GM19397 (cell line): ENCODE results near the gene MMEL1.

Experiments used
- ATAC-seq: cut with Tn5 transposase; IDR thresholded peaks from one replicate; pipeline ENCODE4 v1.9.1; 2021; ENCODE audit warnings: mild to moderate bottlenecking, moderate library complexity; ENCODE audit not compliant: unreplicated experiment

Gene MMEL1

DNA sequence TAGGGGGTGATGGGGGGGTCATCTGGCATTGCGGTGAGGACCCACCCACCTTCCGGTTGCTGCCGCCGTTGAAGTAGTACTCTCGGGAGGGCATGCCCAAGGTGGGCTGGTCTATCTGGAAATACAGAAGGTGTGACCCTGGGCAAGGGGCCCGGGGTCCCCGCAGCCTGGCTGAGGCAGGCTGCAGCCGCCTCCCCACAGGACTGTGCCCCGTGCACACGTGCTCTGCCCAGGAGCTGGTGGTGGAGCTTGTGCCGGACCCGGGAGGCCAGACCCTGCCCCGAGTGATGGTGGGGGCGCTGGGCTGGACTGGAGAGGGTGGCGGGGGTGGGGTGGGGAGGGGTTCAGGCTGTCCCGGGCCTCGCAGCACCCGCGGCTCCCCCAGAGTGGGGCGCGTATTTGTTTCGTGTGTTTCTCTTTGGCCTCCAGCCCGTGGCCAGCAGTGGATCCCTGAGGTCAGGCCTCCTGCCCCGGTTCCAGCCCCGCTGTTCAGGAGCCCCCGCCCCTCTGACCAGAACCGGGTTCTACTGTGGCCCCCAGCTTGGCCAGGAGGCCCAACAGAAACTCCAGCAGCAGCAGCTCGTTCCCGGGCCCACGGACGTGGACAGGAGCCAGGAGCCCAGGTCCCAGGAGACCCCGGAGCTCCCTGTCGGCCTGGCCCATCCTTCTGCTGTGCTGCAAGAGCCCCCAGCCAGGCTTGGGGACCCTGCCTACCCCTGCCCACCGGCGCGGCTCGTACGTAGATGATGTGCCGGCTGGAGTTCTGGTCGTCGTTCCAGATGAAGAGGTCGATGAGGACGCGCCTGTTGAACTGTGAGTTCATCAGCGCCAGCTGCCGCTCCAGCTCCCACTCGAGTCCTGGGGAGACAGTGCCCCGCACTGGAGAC is 27.1 kb downstream of the MMEL1 start:
- ATAC-seq = no peak

DNA sequence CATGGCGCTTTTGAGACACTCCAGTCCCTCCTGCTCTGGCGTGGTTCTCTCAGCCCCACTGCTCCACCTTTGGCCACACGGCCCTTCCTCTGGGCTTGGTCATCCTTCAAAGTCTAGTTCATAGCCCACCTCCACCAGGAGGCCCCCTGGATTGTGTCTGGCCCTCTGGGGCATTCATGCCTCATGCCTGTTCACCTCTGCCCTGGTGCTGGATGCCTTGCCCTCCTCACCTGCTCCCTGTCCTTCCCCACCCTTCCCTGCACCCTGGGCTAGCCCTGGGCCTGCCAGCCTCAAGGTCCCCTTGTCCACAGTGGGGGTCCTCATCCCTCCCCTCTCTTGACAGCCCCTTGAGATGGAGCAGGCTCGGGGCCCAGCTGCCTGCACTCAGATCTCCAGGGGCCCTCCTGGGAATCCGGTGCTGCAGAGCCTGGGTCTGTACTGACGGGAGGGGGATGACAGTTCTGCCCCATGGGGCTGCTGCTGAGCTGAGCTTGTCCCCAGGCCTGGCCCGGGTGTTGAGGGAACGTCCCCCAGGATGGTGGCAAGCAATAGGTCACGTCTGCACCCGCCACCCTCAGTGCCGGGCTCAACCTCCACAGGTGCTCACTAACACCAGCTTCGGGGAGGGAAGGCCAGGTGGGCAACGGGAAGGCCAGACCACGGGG is 27.8 kb downstream of the MMEL1 start:
- ATAC-seq = no peak

- ATAC-seq = no peak
These were observed 28.5 kb downstream of the MMEL1 start for GRCh38 chr1:2604156-2604843.

DNA sequence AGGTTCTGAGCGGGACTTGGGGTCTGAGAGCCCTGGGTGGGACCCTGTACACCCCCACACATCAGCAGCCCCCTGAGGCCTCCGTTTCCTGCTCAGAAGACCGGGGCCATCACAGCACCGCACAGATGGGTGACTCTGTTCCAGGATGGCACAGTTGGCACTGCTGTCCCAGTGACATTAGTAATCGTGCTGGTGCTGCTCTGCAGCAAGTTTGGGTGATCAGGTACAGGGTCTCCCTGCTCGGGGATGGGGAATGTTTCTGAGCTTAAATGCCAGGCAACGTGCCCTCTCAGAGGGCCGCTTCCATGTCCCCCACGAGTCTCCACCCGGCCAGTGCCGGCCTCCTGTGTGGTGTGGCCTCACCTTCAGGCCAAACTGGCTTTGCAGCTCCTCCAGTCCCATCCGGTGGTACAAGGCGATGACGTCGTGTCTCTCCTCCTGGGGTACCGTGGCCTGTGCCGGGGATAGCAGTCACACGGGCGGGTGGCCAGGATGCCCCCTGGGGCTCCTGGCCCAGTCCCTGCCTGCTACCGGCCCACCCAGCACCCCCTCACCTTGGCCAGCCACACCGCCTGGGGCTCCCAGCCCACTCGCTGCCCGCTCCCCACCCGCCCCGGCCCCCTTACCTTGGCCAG is 29.2 kb downstream of the MMEL1 start:
- no peak for ATAC-seq

DNA sequence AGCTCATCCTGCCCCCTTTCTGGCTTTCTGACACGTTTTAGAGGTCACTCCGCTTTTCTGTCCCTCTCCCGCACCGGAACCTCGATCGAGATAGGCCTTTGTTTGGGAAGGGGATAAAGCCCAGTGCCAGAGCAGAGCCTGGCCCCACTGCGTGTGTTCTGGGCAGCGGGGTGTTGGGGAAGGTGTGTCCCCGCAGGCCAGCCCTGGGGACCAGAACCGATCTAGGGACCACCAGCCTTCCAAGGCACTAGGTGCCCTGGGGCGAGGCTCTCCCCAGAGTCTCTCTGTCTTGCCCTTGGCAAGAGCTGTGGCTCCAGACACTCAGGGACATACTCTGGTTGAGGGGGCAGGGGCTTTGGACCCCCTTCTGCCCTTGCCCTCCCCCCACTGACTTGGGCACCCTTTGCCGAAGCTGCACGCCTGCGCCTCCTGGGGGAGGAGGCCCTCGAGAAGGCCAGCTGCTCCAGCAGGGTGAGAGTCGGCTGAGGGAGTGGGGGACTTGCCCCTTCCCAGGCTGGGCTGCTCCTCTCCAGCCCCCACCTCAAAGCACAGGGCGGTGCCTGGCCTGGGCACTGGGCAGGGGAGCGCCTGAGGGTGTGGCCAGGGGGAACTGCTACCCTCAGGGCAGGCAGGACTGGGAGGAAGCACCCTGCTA is 29.8 kb downstream of the MMEL1 start:
- ATAC-seq = no peak

GRCh38 chr1:2602311-2602835 is 30.4 kb downstream of the MMEL1 start:
- ATAC-seq = no peak

GRCh38 chr1:2601721-2602303 is 31.0 kb downstream of the MMEL1 start:
- no peak for ATAC-seq

DNA sequence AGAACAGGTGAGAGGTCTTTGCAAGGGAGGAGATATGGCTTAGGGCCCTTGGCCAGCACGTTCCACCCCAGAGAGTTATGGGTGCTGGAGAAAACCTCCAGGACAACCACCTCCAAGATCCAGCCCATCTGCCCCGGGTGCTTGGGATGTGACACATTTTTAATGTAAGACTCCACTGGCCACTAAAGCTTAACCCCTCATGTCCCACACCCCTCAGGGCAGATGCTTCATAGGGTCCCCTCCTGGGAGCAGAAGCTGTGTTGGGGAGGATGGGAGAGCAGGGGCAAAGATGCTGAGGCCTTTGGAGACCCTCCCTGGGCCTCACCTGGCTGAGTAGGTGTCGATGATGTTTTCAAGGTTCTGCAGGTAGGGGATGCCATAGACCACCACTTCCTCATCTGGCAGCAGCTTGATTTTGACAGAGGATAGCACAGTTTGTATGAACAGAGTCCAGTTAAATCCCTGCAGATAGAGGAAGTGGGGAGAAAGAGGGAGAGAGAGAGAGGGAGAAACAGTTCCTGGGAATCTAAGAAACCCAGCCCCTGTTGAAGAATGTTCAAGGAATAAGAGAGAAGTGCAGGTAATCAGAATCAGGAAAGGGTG is 34.4 kb downstream of the MMEL1 start:
- ATAC-seq = no peak

GRCh38 chr1:2597441-2598328 is 35.1 kb downstream of the MMEL1 start:
- ATAC-seq = no peak

DNA sequence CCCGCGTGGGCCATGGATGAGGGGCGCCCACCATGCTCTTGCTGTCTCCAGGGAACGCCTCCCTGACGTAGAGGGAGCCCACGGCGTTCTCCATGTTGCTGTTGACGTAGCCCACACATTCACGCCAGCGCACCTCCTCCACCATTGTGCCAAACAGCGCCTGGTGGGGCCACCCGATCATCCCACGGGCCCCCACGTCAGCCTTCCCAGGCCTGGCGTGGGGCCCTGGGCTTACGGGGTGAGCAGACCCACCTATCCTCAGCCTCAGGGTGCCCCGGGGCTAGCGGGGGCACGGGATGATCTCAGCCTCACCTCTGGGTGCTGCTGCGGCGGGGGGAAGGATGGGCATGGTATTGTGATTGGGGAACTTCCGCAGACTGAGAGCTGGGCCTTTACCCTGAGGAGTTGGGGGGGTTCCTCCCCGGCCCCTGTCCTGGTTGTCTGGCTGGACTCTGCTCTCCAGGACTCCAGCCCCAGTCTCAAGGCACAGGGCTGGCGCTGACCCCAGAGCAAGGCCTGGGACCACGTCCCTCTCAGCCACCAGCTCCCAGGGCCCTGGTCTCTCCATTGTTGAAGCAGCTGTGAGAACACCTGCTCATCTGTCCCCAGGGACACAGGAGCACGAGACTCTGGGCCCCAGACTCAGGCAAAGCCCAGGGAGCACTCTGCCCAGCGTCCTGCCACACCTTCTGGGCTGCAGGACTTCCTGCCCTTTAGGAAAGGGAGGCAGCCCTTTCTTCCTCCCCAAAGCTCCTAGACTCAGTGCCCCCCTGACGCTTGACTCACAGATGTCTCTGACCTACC is 36.1 kb downstream of the MMEL1 start:
- ATAC-seq = no peak

DNA sequence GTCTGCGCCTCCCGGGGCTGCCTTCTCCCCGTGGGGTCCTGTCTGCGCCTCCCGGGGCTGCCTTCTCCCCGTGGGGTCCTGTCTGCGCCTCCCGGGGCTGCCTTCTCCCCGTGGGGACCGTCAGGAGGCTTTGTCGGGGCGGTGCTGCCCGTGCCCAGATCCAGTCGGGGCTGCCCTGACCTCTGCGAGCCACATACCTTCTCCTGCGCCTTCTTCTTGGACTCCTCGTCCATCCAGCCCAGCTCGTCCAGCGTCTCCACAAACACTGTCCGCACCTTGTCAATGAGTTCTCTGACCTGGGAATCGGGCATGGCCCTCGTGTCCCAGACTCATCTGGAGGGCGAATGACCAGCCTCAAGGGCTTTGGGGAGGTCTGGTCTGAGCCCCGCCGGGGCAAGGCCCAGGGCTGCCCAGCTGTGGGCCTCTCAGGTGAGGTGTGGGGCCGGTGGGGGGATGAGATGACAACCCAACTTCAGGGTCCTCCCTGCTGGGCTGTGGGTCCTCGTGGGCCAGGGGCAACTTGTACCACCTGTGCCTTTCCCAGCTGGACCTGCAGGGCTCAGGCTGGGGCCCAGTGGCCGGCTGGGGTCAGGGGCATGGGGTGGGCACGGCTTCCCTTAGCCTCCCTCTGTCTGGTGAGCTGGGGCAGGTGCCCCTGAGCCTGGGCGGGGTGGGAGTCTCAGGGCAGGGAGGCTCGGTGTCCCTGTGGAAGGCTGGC is 36.8 kb downstream of the MMEL1 start:
- no peak for ATAC-seq

DNA sequence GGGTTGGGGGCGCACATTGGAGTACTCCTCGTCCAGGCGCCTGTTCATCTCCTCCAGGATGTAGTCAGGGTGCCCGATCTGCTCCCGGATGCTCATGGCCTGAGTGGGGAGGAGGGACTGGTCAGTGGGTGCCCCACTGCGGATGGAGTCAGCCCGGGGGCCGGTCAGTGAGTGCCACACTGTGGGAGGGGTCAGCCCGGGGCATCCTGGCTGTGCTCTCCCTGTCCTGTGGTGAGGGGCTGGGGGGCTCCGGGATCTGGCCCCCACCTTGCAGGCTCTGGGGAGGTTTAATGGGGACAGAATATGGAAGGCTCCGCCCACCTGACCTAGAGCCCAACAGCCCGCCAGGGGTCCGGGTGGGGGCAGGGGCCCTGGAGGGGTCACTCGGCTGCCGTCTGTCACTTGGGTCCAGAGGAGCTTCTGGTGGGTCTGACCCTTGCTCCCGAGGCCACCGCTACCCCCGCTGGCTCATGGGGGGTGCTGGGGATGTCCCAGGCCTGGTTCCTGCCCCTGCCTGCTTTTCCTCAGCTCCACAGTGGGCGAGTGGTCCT is 37.5 kb downstream of the MMEL1 start:
- ATAC-seq = no peak

- no peak for ATAC-seq
These were observed 38.1 kb downstream of the MMEL1 start for GRCh38 chr1:2594641-2595131.

GRCh38 chr1:2594001-2594640 is 38.7 kb downstream of the MMEL1 start:
- no peak for ATAC-seq

- no peak for ATAC-seq
These were observed 39.5 kb downstream of the MMEL1 start for GRCh38 chr1:2593251-2593878.

- no peak for ATAC-seq
These were observed 40.1 kb downstream of the MMEL1 start for GRCh38 chr1:2592672-2593071.
